Measurements from ENCODE around the gene RBMS1. TPM values are rescaled to one million over a fixed set of nuclear protein-coding genes. Genes with fewer than 3 reads are reported as not detected.

RBMS1 gene
- total RNA-seq, 1 donor = 121 TPM

GRCh38 chr2:160484859-160485520 is 8.6 kb downstream of the RBMS1 start:
- no peak for TF ChIP-seq CTCF (IDR thresholded peaks at IDR 0.05; ENCODE audit: insufficient read depth, low read depth, low read length)
- no peak overlapping the region for H3K4me3 ChIP-seq (ENCODE audit: low read depth, low read length)
- no peak for DNase-seq (ENCODE audit: low read depth)

GRCh38 chr2:160482673-160483072 is 10.9 kb downstream of the RBMS1 start:
- no peak for TF ChIP-seq CTCF (IDR thresholded peaks at IDR 0.05; ENCODE audit: insufficient read depth, low read depth, low read length)
- no peak for DNase-seq (ENCODE audit: low read depth)
- H3K4me3 ChIP-seq (ENCODE audit: low read depth, low read length) = no peak overlapping the region

GRCh38 chr2:160479269-160479668 is 14.3 kb downstream of the RBMS1 start:
- no peak for TF ChIP-seq CTCF (IDR thresholded peaks at IDR 0.05; ENCODE audit: insufficient read depth, low read depth, low read length)
- DNase-seq (ENCODE audit: low read depth) = no peak
- no peak overlapping the region for H3K4me3 ChIP-seq (ENCODE audit: low read depth, low read length)

- no peak overlapping the region for H3K4me3 ChIP-seq (ENCODE audit: low read depth, low read length)
- no peak for TF ChIP-seq CTCF (IDR thresholded peaks at IDR 0.05; ENCODE audit: insufficient read depth, low read depth, low read length)
- DNase-seq (ENCODE audit: low read depth) = no peak
Observed at GRCh38 chr2:160478660-160479059, 14.9 kb downstream of the RBMS1 start.

GRCh38 chr2:160477032-160477431 is 16.6 kb downstream of the RBMS1 start:
- DNase-seq (ENCODE audit: low read depth) = no peak
- TF ChIP-seq CTCF (IDR thresholded peaks at IDR 0.05; ENCODE audit: insufficient read depth, low read depth, low read length) = no peak
- H3K4me3 ChIP-seq (ENCODE audit: low read depth, low read length) = no peak overlapping the region

- H3K4me3 ChIP-seq (ENCODE audit: low read depth, low read length) = peak overlapping the region; percentile 2
- DNase-seq (ENCODE audit: low read depth) = peak; percentile 58
- TF ChIP-seq CTCF (IDR thresholded peaks at IDR 0.05; ENCODE audit: insufficient read depth, low read depth, low read length) = no peak
Observed at GRCh38 chr2:160474891-160475787, 18.5 kb downstream of the RBMS1 start.

Measured in fibroblast of villous mesenchyme (primary cell).